H9 (cell line): ENCODE measurements around the gene ZNF668. TPM values are rescaled to one million over a fixed set of nuclear protein-coding genes. Genes with fewer than 3 reads are reported as not detected.
A peak's percentile ranks its signal among the peaks of the same experiment; 100 is the strongest.

ENCODE experiments used
- DNase-seq: peaks from one replicate; pipeline ENCODE4 v3.0.0-alpha.2; 2017
- H2AFZ ChIP-seq: one replicate; pipeline ENCODE4 v1.6.1; 2013; ENCODE audit warnings: mild to moderate bottlenecking, low read length, control low read depth, moderate library complexity
- H2AK5ac ChIP-seq: 2 replicates; pipeline ENCODE4 v1.6.1; 2013; ENCODE audit warnings: low read length, control low read depth, mixed read lengths; ENCODE audit not compliant: insufficient read length
- H2BK120ac ChIP-seq: one replicate; pipeline ENCODE4 v1.6.1; 2013; ENCODE audit warnings: low read depth, mild to moderate bottlenecking, low read length, control low read depth, inconsistent platforms; ENCODE audit not compliant: poor library complexity, severe bottlenecking
- H2BK12ac ChIP-seq: 2 replicates; pipeline ENCODE4 v1.6.1; 2013; ENCODE audit warnings: low read length, control low read depth, mixed read lengths, low read depth; ENCODE audit not compliant: insufficient read length
- H2BK15ac ChIP-seq: 2 replicates; pipeline ENCODE4 v1.6.1; 2013; ENCODE audit warnings: low read depth, low read length, control low read depth
- H2BK20ac ChIP-seq: one replicate; pipeline ENCODE4 v1.6.1; 2013; ENCODE audit warnings: low read depth, mild to moderate bottlenecking, low read length, control low read depth, inconsistent platforms; ENCODE audit not compliant: poor library complexity, severe bottlenecking
- H2BK5ac ChIP-seq: 2 replicates; pipeline ENCODE4 v1.6.1; 2013; ENCODE audit warnings: low read length, control low read depth, mixed read lengths; ENCODE audit not compliant: insufficient read length
- H3K14ac ChIP-seq: 2 replicates; pipeline ENCODE4 v1.6.1; 2013; ENCODE audit warnings: low read length, control low read depth; ENCODE audit not compliant: insufficient read depth
- H3K18ac ChIP-seq: 2 replicates; pipeline ENCODE4 v1.6.1; 2013; ENCODE audit warnings: low read depth, mild to moderate bottlenecking, mixed read lengths, low read length, control low read depth; ENCODE audit not compliant: insufficient read length
- H3K23ac ChIP-seq: 2 replicates; pipeline ENCODE4 v1.6.1; 2013; ENCODE audit warnings: low read length, control low read depth, mixed read lengths, low read depth; ENCODE audit not compliant: insufficient read length
- H3K23me2 ChIP-seq: 2 replicates; pipeline ENCODE4 v1.6.1; 2013; ENCODE audit warnings: low read depth, mild to moderate bottlenecking, mixed read lengths, low read length, control low read depth; ENCODE audit not compliant: insufficient read length, poor library complexity, severe bottlenecking
- H3K27ac ChIP-seq: 2 replicates; pipeline ENCODE4 v1.5.1; 2013; ENCODE audit warnings: low read length, control low read depth, mixed read lengths, low read depth; ENCODE audit not compliant: insufficient read length
- H3K27me3 ChIP-seq: 2 replicates; pipeline ENCODE4 v1.6.1; 2013; ENCODE audit warnings: low read length, control low read depth, inconsistent platforms; ENCODE audit not compliant: insufficient read depth
- H3K4ac ChIP-seq: 2 replicates; pipeline ENCODE4 v1.6.1; 2013; ENCODE audit warnings: low read depth, mild to moderate bottlenecking, control low read depth, inconsistent platforms, low read length, moderate library complexity
- H3K4me1 ChIP-seq: 2 replicates; pipeline ENCODE4 v1.6.1; 2013; ENCODE audit warnings: low read length, control low read depth, inconsistent platforms; ENCODE audit not compliant: insufficient read depth
- H3K4me2 ChIP-seq: 2 replicates; pipeline ENCODE4 v1.6.1; 2013; ENCODE audit warnings: low read length, control low read depth, mixed read lengths; ENCODE audit not compliant: insufficient read length, insufficient read depth
- H3K56ac ChIP-seq: 2 replicates; pipeline ENCODE4 v1.6.1; 2013; ENCODE audit warnings: low read depth, mild to moderate bottlenecking, mixed read lengths, low read length, control low read depth; ENCODE audit not compliant: insufficient read length
- H3K79me1 ChIP-seq: 2 replicates; pipeline ENCODE4 v1.6.1; 2013; ENCODE audit warnings: low read depth, mild to moderate bottlenecking, moderate library complexity, low read length, control low read depth, inconsistent platforms; ENCODE audit not compliant: insufficient read depth, poor library complexity, severe bottlenecking
- H3K79me2 ChIP-seq: 2 replicates; pipeline ENCODE4 v1.6.1; 2013; ENCODE audit warnings: low read length, control low read depth, inconsistent platforms; ENCODE audit not compliant: insufficient read depth
- H3K9ac ChIP-seq: 2 replicates; pipeline ENCODE4 v1.6.1; 2013; ENCODE audit warnings: low read length, control low read depth, mixed read lengths; ENCODE audit not compliant: insufficient read length; ENCODE audit errors: extremely low read depth
- H3K9me3 ChIP-seq: one replicate; pipeline ENCODE4 v1.6.1; 2013; ENCODE audit warnings: low read depth, low read length, inconsistent platforms; ENCODE audit not compliant: control insufficient read depth
- H3T11ph ChIP-seq: one replicate; pipeline ENCODE4 v1.6.1; 2013; ENCODE audit warnings: mild to moderate bottlenecking, low read length, control low read depth, inconsistent platforms
- H4K20me1 ChIP-seq: one replicate; pipeline ENCODE4 v1.6.1; 2013; ENCODE audit not compliant: control insufficient read depth, insufficient read length, insufficient read depth
- H4K5ac ChIP-seq: 2 replicates; pipeline ENCODE4 v1.6.1; 2013; ENCODE audit warnings: low read depth, mild to moderate bottlenecking, mixed read lengths, low read length, control low read depth; ENCODE audit not compliant: insufficient read length
- H4K8ac ChIP-seq: replicated peaks from 2 replicates; pipeline ENCODE4 v1.6.1; 2013; ENCODE audit warnings: low read length, control low read depth, mixed read lengths, low read depth; ENCODE audit not compliant: insufficient read length
- H4K91ac ChIP-seq: 2 replicates; pipeline ENCODE4 v1.6.1; 2013; ENCODE audit warnings: low read depth, mild to moderate bottlenecking, moderate library complexity, mixed read lengths, low read length, control low read depth; ENCODE audit not compliant: insufficient read length
- H3K27ac Mint-ChIP-seq, 3 experiments: 2 replicates in 2 of 3; 3 replicates in 1 of 3; pipeline ENCODE4 v1.8.0; 2020 to 2021; ENCODE audit warnings: mixed read lengths in 3 of 3, mild to moderate bottlenecking in 1 of 3, moderate library complexity in 1 of 3
- H3K27me3 Mint-ChIP-seq: 2 replicates; pipeline ENCODE4 v1.8.0; 2021; ENCODE audit warnings: low read depth, mild to moderate bottlenecking, moderate library complexity, mixed read lengths
- H3K36me3 Mint-ChIP-seq, 3 experiments: 2 replicates in 2 of 3; 3 replicates in 1 of 3; pipeline ENCODE4 v1.8.0; 2020 to 2021; ENCODE audit warnings: low read depth in 3 of 3, mixed read lengths in 3 of 3; ENCODE audit not compliant: insufficient read depth in 1 of 3
- H3K4me1 Mint-ChIP-seq, 2 experiments: 2 replicates each; pipeline ENCODE4 v1.8.0; 2020; ENCODE audit warnings: mixed read lengths in 2 of 2
- H3K4me3 Mint-ChIP-seq, 2 experiments: 2 replicates in 1 of 2; 3 replicates in 1 of 2; pipeline ENCODE4 v1.8.0; 2020 to 2021; ENCODE audit warnings: mild to moderate bottlenecking in 2 of 2, mixed read lengths in 2 of 2, moderate library complexity in 1 of 2
- H3K9me3 Mint-ChIP-seq, 2 experiments: 2 replicates in 1 of 2; 3 replicates in 1 of 2; pipeline ENCODE4 v1.8.0; 2020; ENCODE audit warnings: mild to moderate bottlenecking in 2 of 2, mixed read lengths in 2 of 2, moderate library complexity in 1 of 2
- CTCF ChIP-seq: fragments of 200-600 bp; sonication (generic); conservative IDR thresholded peaks from 3 replicates; pipeline ENCODE4 v1.8.0; 2021; ENCODE audit warnings: antibody characterized with exemption, mild to moderate bottlenecking
- WGBS: extraction: QIAGEN DNeasy Blood & Tissue Kit; methylation state at CpG from one replicate; pipeline ENCODE4 v1.1.7; 2013; ENCODE audit warnings: missing lambda C conversion rate, low lambda C conversion rate, mixed read lengths; ENCODE audit not compliant: insufficient read length; ENCODE audit errors: extremely low coverage; 5-methylcytosine and 5-hydroxymethylcytosine counted together
- total RNA-seq: library from RNA; stranded (reverse); gene quantifications from 2 replicates; pipeline ENCODE4 v1.2.1, GENCODE V29; 2021

The ZNF668 gene
- total RNA-seq, 1 experiment from 2014 or later: 18.6 TPM

GRCh38 chr16:31074814-31075183 is 759 bp upstream of the ZNF668 start:
- no peaks in the 10 kb centered on the region for H3K27me3 ChIP-seq
- no peak for DNase-seq
- no peak overlapping the region for H3K4ac ChIP-seq
- no peak overlapping the region for H2BK120ac ChIP-seq
- H4K5ac ChIP-seq: no peak overlapping the region
- Mint-ChIP-seq H3K9me3 (no peaks in the 10 kb centered on the region; a peak in 1 of 5 replicates), H3K27me3 (no peaks in the 10 kb centered on the region), H3K36me3 (peaks cover 23 to 37% (median 37%) of the 10 kb centered on the region in 3 experiments; a peak in 6 of 7 replicates), H3K4me3 (peak overlapping the region; percentile 92 to 95), H3K4me1 (peaks cover 16 to 20% of the 10 kb centered on the region in 2 experiments), H3K27ac (peak overlapping the region; percentile 94 to 98 (median 97))
- H3K18ac ChIP-seq: no peak overlapping the region
- H2AFZ ChIP-seq: no peak overlapping the region
- H3T11ph ChIP-seq: no peak overlapping the region
- H3K56ac ChIP-seq: no peak overlapping the region
- no peak overlapping the region for H3K14ac ChIP-seq
- no peak overlapping the region for H2BK5ac ChIP-seq
- no peak overlapping the region for H4K8ac ChIP-seq
- peaks cover 18% of the 10 kb centered on the region; the same call in 1 of the 2 replicates for H3K79me2 ChIP-seq
- WGBS: no CpG with 5 or more reads among the region's 7 CpGs
- H3K9me3 ChIP-seq: no peaks in the 10 kb centered on the region
- no peak; the same call in 2 of the 3 replicates for TF ChIP-seq CTCF
- peaks cover 4% of the 10 kb centered on the region for H4K20me1 ChIP-seq
- H2AK5ac ChIP-seq: no peak overlapping the region
- H3K9ac ChIP-seq: peak overlapping the region; percentile 72
- H3K4me1 ChIP-seq: no peaks in the 10 kb centered on the region
- no peak overlapping the region for H2BK15ac ChIP-seq
- H3K79me1 ChIP-seq: peaks cover 6% of the 10 kb centered on the region
- no peak overlapping the region for H2BK20ac ChIP-seq
- no peak overlapping the region for H3K23ac ChIP-seq
- no peak overlapping the region for H3K27ac ChIP-seq
- no peak overlapping the region for H2BK12ac ChIP-seq
- peak overlapping the region; percentile 89 for H3K4me2 ChIP-seq
- peaks cover 9% of the 10 kb centered on the region for H3K23me2 ChIP-seq
- H4K91ac ChIP-seq: no peak overlapping the region
